Aorta (tissue), 5 donors: ENCODE data around the gene RSPH6A. TPM values are rescaled to one million over a fixed set of nuclear protein-coding genes. Genes with fewer than 3 reads are reported as not detected.
A peak's percentile ranks its signal among the peaks of the same experiment; 100 is the strongest.

ENCODE experiments used
- ATAC-seq: fragments of 200-7000 bp; cut with Tn5 transposase; one replicate; pipeline ENCODE4 v1.9.1; 2022; ENCODE audit warnings: moderate library complexity; ENCODE audit not compliant: low FRiP score
- DNase-seq, 2 donors: peaks; one replicate each; pipeline ENCODE4 v3.0.0-alpha.2; 2020
- H3K27ac ChIP-seq, 2 donors: one replicate each; pipeline ENCODE4 v1.5.1; 2013; ENCODE audit warnings: low read length in 2 of 2, mild to moderate bottlenecking in 2 of 2, moderate library complexity in 2 of 2, control low read depth in 1 of 2, inconsistent platforms in 1 of 2, low read depth in 1 of 2
- H3K27me3 ChIP-seq, 2 donors: one replicate each; pipeline ENCODE4 v1.6.1; 2013; ENCODE audit warnings: control low read depth in 1 of 2, low read length in 1 of 2, mild to moderate bottlenecking in 1 of 2, moderate library complexity in 1 of 2; ENCODE audit not compliant: insufficient read depth in 2 of 2, control insufficient read depth in 1 of 2
- H3K36me3 ChIP-seq, 2 donors: one replicate each; pipeline ENCODE4 v1.6.1; 2013; ENCODE audit warnings: control low read depth in 1 of 2, low read length in 1 of 2, mild to moderate bottlenecking in 1 of 2; ENCODE audit not compliant: insufficient read depth in 2 of 2, control insufficient read depth in 1 of 2
- H3K4me1 ChIP-seq, 2 donors: one replicate each; pipeline ENCODE4 v1.6.1; 2013; ENCODE audit warnings: low read length in 2 of 2, control low read depth in 1 of 2, mild to moderate bottlenecking in 1 of 2, moderate library complexity in 1 of 2; ENCODE audit not compliant: insufficient read depth in 2 of 2, control insufficient read depth in 1 of 2
- H3K4me3 ChIP-seq, 2 donors: one replicate each; pipeline ENCODE4 v1.5.1; 2013; ENCODE audit warnings: low read length in 2 of 2, control low read depth in 1 of 2, mild to moderate bottlenecking in 1 of 2
- H3K9me3 ChIP-seq: one replicate; pipeline ENCODE4 v1.6.1; 2013; ENCODE audit warnings: mild to moderate bottlenecking, low read length; ENCODE audit not compliant: control insufficient read depth
- WGBS, 2 donors: extraction: QIAGEN DNeasy Blood & Tissue Kit; methylation state at CpG; one replicate each; pipeline ENCODE4 v1.1.7; 2013; 5-methylcytosine and 5-hydroxymethylcytosine counted together
- intact Hi-C, 2 donors: fragments of 100-400 bp; cut with DNase I; formaldehyde crosslinking; loops; one replicate each; pipeline versions ENCODE4 v1.14.2 to v1.15.0; 2022
- polyA plus RNA-seq, 2 donors: library from polyadenylated mRNA; stranded (reverse); fragments of 200-250 nt; gene quantifications; one replicate each; pipeline ENCODE4 v1.2.3, GENCODE V29; 2013
- total RNA-seq, 2 donors: library from RNA; stranded (reverse); fragmentation: NEBNext Ultra II Directional; extraction: Animal tissue kit (Norgen Biotek cat#: 25700); gene quantifications; one replicate each; pipeline ENCODE4 v1.2.1, GENCODE V29; 2021
- donor health status: healthy with polysubstance abuse.
- donor health status: Bipolar disorder and iron deficiency.
- donor health status: DM: no; HTN: no; CAD: no.
- donor health status: DM: no; HTN: no; CAD: no.
- donor health status: DM: yes; HTN: yes; CAD: no.

The RSPH6A gene
- total and polyA plus RNA-seq, 4 donors = 0.15 to 0.23 TPM; not detected in 2

GRCh38 chr19:45764475-45764874, 50.6 kb downstream of the RSPH6A start:
- no peak for DNase-seq

DNA sequence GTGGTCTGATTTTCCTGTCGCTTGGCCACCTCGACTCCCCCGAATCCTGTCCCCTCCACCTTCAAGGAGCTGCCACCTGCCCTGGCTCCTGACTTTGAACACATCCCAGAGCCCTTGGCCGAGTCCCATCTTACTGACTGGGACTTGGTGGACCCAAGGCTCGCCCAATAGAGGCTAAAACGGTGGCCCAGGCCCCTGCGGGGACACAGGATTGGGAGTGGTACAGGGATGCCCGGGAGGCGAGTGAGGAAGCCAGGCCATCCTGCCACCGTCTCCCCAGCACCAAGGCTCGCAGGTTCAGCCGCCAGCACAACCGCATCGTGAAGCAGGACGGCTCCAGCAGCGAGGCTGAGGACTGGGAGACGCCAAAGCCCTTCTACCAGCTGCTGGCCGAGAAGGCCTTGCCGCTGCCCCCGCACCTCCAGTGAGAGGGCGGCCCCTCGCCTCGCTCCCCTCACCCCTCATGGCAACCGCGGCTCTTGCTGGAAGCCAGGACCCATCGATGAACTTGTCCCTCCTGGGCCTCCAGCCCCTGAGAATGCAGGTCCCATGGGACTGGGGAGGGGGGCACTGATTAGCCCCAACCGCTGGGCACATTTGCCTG, 51.3 kb downstream of the RSPH6A start:
- Histone ChIP-seq H3K9me3 (no peaks in the 10 kb centered on the region), H3K36me3 (no peaks in the 10 kb centered on the region), H3K27me3 (no peaks in the 10 kb centered on the region), H3K27ac (no peak overlapping the region), H3K4me1 (no peaks in the 10 kb centered on the region), H3K4me3 (no peak overlapping the region)
- intact Hi-C loops = no loop called here
- 22 to 27% methylated on average over 27 of the region's 27 CpGs for WGBS, 2 donors
- DNase-seq (peak in 1 of 2 donors; percentile 58), ATAC-seq (no peak)

More at GRCh38 chr19:45764475-45764874, 50.6 kb downstream of the RSPH6A start:
- Histone ChIP-seq H3K36me3 (no peaks in the 10 kb centered on the region), H3K9me3 (no peaks in the 10 kb centered on the region), H3K4me3 (no peak overlapping the region), H3K27me3 (no peaks in the 10 kb centered on the region), H3K4me1 (no peaks in the 10 kb centered on the region), H3K27ac (peak overlapping the region; percentile 24 to 72)
- intact Hi-C loops = no loop called here
- 27 to 31% methylated on average over 6 of the region's 6 CpGs for WGBS, 2 donors
- no peak for ATAC-seq

DNA sequence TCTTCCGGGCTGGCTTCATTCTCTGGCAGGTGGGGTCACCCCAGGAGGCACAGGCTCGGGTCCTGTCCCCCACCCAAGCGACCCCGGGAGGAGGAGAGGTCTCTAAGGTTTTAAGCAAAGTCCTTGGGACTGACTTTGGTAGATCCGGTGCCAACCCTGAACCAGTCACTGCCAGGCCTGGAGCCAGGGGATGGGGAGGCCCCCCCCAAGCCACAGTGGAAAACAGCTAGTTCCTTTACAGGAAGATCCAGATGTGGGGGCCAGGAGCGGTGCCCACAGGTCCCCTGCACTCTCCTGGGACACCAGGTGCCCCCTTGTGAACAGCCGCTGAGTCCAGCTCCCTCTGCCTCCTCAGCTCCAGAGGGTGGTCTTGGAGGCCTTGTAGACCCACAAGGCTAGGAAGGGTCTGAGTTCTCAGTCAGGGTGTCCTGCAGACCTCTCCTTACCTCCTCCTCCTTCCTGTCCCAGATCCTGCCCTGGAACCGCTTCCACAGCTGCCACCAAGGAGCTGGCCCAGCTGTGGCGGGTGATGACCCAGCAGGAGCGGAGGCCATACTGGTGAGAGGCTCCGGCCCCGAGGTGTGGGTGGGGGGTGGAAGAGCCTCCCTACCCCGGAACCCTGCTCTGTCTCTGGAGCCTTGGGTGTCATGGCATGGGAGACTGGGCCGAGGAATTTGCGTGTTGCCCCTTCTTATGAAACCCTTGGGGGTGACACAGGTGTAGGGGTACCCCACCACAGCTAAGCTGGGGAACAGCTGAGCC, 52.1 kb downstream of the RSPH6A start:
- DNase-seq (no peak), ATAC-seq (no peak)
- Histone ChIP-seq H3K27me3 (no peaks in the 10 kb centered on the region), H3K4me3 (no peak overlapping the region), H3K4me1 (no peaks in the 10 kb centered on the region), H3K27ac (no peak overlapping the region), H3K36me3 (no peaks in the 10 kb centered on the region), H3K9me3 (no peaks in the 10 kb centered on the region)
- 91 to 94% methylated on average over 15 of the region's 15 CpGs for WGBS, 2 donors
- intact Hi-C loops = no loop called here

DNA sequence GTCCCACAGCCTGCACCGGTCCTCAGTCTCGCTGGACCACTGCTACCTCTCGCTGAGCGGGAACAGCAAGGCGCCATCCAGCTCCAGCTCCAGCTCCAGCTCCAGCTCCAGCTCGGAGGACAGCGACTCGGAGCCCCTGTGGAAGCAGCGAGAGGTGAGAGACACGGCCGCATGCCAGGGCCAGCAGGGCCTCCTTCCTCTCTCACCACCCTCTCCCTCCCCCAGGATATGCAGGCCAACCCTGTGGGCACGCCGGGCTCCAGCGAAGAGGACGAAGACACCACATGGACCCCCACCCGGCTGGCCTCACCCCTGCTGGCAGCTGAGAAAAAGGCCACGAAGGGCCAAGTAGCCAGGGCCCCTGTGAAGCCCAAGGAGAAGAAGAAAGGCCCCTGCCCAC, 53.4 kb downstream of the RSPH6A start:
- H3K36me3 ChIP-seq = no peaks in the 10 kb centered on the region
- DNase-seq = no peak
- intact Hi-C loops = no loop called here
- H3K27ac ChIP-seq = no peak overlapping the region
- no peaks in the 10 kb centered on the region for H3K9me3 ChIP-seq
- no peak for ATAC-seq
- H3K4me3 ChIP-seq = no peak overlapping the region
- H3K4me1 ChIP-seq = no peaks in the 10 kb centered on the region
- H3K27me3 ChIP-seq = no peaks in the 10 kb centered on the region
- WGBS, 2 donors = 88 to 91% methylated on average over 15 to 17 of the region's 17 CpGs

DNA sequence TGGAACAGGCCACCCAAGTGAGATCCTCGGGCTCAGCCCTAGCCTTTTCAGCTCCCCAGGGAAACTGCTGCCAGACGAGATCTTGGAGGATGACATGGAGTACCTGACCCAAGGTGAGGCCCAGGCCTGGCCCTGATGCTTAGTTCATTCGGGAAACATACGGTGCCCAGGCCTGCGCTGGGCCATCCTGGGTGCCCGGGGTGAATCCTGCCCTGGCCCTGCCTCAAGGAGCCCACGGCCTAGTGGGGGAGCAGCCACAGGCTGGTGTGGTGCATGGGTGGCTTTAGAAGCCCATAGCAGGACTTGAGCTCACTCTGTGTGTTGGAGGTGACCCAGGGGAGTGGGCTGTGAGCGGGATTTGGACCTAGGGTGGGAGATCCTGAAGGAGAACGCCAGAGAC, 56.2 kb downstream of the RSPH6A start:
- DNase-seq = no peak

GRCh38 chr19:45757695-45758094, 57.4 kb downstream of the RSPH6A start:
- DNase-seq (no peak), ATAC-seq (no peak)
- Histone ChIP-seq H3K27me3 (no peaks in the 10 kb centered on the region), H3K4me3 (no peak overlapping the region), H3K4me1 (no peaks in the 10 kb centered on the region), H3K27ac (no peak overlapping the region), H3K36me3 (no peaks in the 10 kb centered on the region), H3K9me3 (no peaks in the 10 kb centered on the region)
- WGBS, 2 donors = 82 to 85% methylated on average over 9 of the region's 9 CpGs
- intact Hi-C loops = no loop called here

More for the DNA sequence above, 56.2 kb downstream of the RSPH6A start:
- Histone ChIP-seq H3K27me3 (no peaks in the 10 kb centered on the region), H3K27ac (no peak overlapping the region), H3K9me3 (no peaks in the 10 kb centered on the region), H3K4me3 (no peak overlapping the region), H3K36me3 (no peaks in the 10 kb centered on the region), H3K4me1 (no peaks in the 10 kb centered on the region)
- WGBS, 2 donors = 83 to 88% methylated on average over 9 of the region's 9 CpGs
- intact Hi-C loops = no loop called here
- ATAC-seq = no peak

DNA sequence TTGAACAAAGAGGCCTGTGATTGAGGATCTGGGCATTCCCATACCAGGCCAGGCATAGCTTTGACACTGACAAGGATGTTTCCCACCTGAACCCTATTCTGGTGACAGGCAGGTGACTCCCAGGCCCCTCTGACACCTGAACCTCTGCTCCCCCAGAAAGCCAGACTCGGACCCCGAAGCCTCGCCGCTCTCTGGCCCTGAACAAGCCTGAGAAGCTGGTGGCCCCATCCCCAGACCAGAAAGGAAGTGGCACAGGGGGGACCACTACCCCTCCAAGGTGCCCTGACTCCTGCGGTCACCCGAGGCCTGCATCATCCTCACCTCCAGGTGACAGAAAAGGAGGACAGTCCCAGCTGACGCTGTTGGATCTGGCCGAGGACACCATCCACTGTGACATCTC, 60.8 kb downstream of the RSPH6A start:
- H3K9me3 ChIP-seq = no peaks in the 10 kb centered on the region
- no peak overlapping the region for H3K27ac ChIP-seq
- no peaks in the 10 kb centered on the region for H3K27me3 ChIP-seq
- no peaks in the 10 kb centered on the region for H3K36me3 ChIP-seq
- DNase-seq (no peak), ATAC-seq (no peak)
- WGBS, 2 donors = 96% methylated on average over 8 of the region's 8 CpGs
- H3K4me1 ChIP-seq = no peaks in the 10 kb centered on the region
- intact Hi-C loops = no loop called here
- H3K4me3 ChIP-seq = no peak overlapping the region

DNA sequence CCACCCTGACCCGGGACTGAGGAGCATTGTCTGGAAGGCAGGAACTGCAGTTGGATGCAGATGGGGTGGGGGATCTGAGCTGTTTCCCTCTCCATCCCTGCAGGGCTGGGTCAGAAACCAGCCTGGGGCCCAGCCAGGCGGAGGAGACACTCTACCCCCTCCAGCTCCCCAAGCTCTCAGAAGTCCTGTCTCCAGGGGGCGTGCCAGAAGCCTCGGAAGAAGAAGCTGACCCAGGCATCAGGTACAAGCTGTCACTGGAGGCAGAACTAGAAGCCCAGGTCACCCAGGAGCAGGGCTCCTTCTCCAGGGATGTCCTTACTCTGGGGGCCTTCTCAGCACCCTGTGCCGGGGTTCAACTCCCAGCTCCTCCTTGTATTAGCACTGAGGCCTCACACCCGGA, 61.6 kb downstream of the RSPH6A start:
- H3K9me3 ChIP-seq = no peaks in the 10 kb centered on the region
- DNase-seq = no peak
- no peak overlapping the region for H3K27ac ChIP-seq
- no peak overlapping the region for H3K4me3 ChIP-seq
- H3K36me3 ChIP-seq = no peaks in the 10 kb centered on the region
- no peaks in the 10 kb centered on the region for H3K4me1 ChIP-seq
- intact Hi-C loops = no loop called here
- ATAC-seq = no peak
- 71 to 74% methylated on average over 6 of the region's 6 CpGs for WGBS, 2 donors
- no peaks in the 10 kb centered on the region for H3K27me3 ChIP-seq

DNA sequence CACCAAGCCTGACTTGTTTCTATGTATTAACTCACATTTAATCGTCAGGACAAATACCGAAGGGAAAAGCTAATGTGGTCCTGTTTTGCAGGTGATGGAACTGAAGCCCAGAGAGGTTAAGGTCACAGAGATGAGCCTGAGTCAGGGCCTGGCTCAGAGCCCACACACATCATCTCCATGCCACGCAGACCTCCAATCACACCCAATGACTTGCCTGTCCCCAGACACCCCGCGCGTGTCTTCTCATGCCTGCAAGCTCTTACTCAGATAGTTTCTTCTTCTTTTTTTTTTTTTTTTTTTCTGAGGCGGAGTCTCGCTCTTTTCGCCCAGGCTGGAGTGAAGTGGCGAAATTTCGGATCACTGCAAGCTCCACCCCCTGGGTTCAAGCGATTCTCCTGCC, 62.5 kb downstream of the RSPH6A start:
- intact Hi-C loops = no loop called here
- Histone ChIP-seq H3K27me3 (no peaks in the 10 kb centered on the region), H3K36me3 (no peaks in the 10 kb centered on the region), H3K4me3 (no peak overlapping the region), H3K27ac (no peak overlapping the region), H3K9me3 (no peaks in the 10 kb centered on the region), H3K4me1 (no peaks in the 10 kb centered on the region)
- ATAC-seq (no peak), DNase-seq (no peak)
- 96 to 98% methylated on average over 11 to 12 of the region's 12 CpGs for WGBS, 2 donors
